Uterus (tissue), 4 donors: ENCODE results near the gene BCO2. TPM values are rescaled to one million over a fixed set of nuclear protein-coding genes. Genes with fewer than 3 reads are reported as not detected.
A peak's percentile ranks its signal among the peaks of the same experiment; 100 is the strongest.

ENCODE experiments used
- DNase-seq, 2 donors: peaks; one replicate each; pipeline ENCODE4 v3.0.0-alpha.2; 2019 to 2020
- H3K27ac ChIP-seq, 2 donors: fragments of 200-600 bp; sonication (generic); 1 replicate in 1 of 2; 2 replicates in 1 of 2; pipeline ENCODE4 v1.5.1; 2016 to 2018
- H3K27me3 ChIP-seq, 2 donors: fragments of 200-600 bp; sonication (generic); one replicate each; pipeline ENCODE4 v1.5.1; 2018 to 2019; ENCODE audit warnings: control low read depth in 1 of 2
- H3K36me3 ChIP-seq, 2 donors: fragments of 200-600 bp; sonication (generic); one replicate each; pipeline ENCODE4 v1.5.1; 2019; ENCODE audit warnings: control low read depth in 1 of 2
- H3K4me1 ChIP-seq, 2 donors: fragments of 200-600 bp; sonication (generic); one replicate each; pipeline ENCODE4 v1.5.1; 2018 to 2019; ENCODE audit warnings: control low read depth in 1 of 2
- H3K4me3 ChIP-seq, 2 donors: fragments of 200-600 bp; sonication (generic); 1 replicate in 1 of 2; 2 replicates in 1 of 2; pipeline ENCODE4 v1.5.1; 2018 to 2019; ENCODE audit warnings: mild to moderate bottlenecking in 1 of 2
- H3K9me3 ChIP-seq, 2 donors: fragments of 200-600 bp; sonication (generic); one replicate each; pipeline ENCODE4 v1.5.1; 2019; ENCODE audit warnings: control low read depth in 1 of 2
- POLR2A ChIP-seq, 2 donors: fragments of 450-650 bp; IDR thresholded peaks; one replicate each; pipeline ENCODE4 v1.6.1; 2016; ENCODE audit warnings: antibody characterized with exemption in 2 of 2, mild to moderate bottlenecking in 1 of 2, moderate library complexity in 1 of 2
- intact Hi-C: fragments of 100-400 bp; cut with DNase I; formaldehyde crosslinking; loops from one replicate; pipeline ENCODE4 v1.15.1; 2023; ENCODE audit warnings: low total_unique reads
- total RNA-seq, 4 donors: library from RNA; depleted of rRNA in 3 of 4; stranded (reverse); fragments of >200 nt in 3 of 4; gene quantifications; one replicate each; pipeline versions ENCODE4 v1.1.0 to v1.2.4, GENCODE V29; 2014 to 2023
- TF ChIP-seq, protein P1 (sequence below), 4 experiments: fragments of 200-600 bp in 2 of 4; fragments of 450-650 bp in 2 of 4; sonication (generic) in 2 of 4; IDR thresholded peaks; one replicate each; pipeline ENCODE4 v1.5.1; 2016 to 2019; ENCODE audit warnings: antibody characterized with exemption in 4 of 4, mild to moderate bottlenecking in 2 of 4, moderate library complexity in 1 of 4
- donor health status: DM: yes; HTN: yes; CAD: no.

The BCO2 gene
- total RNA-seq, 4 donors from 2014 or later: 4.6 to 15.3 (median 14.2) TPM

DNA sequence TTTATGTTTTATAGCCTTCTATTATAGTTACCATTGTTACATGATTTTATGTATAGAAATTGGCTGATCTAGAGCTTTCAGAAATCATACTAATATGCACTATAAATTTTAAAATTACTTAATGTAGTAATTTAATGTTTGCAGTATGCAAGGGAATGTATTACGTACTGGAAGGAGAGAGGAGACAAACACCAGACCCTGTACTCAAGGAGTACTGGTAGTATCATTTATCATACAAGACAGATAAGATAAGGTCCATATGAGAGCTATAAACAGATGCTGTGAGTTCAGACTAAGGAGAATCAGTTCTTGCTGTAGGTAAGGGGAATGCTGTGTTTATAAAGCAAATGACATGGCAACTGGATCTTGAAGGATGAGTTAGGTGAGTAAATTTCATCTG, 765 bp downstream of the BCO2 start:
- Histone ChIP-seq H3K4me3 (peak overlapping the region; percentile 15 to 16), H3K27ac (peak overlapping the region; percentile 69 to 75), H3K27me3 (no peaks in the 10 kb centered on the region), H3K36me3 (no peaks in the 10 kb centered on the region), H3K4me1 (no peaks in the 10 kb centered on the region), H3K9me3 (no peaks in the 10 kb centered on the region)
- no peak for TF ChIP-seq POLR2A (IDR thresholded peaks at IDR 0.05)
- TF ChIP-seq, protein P1, sequence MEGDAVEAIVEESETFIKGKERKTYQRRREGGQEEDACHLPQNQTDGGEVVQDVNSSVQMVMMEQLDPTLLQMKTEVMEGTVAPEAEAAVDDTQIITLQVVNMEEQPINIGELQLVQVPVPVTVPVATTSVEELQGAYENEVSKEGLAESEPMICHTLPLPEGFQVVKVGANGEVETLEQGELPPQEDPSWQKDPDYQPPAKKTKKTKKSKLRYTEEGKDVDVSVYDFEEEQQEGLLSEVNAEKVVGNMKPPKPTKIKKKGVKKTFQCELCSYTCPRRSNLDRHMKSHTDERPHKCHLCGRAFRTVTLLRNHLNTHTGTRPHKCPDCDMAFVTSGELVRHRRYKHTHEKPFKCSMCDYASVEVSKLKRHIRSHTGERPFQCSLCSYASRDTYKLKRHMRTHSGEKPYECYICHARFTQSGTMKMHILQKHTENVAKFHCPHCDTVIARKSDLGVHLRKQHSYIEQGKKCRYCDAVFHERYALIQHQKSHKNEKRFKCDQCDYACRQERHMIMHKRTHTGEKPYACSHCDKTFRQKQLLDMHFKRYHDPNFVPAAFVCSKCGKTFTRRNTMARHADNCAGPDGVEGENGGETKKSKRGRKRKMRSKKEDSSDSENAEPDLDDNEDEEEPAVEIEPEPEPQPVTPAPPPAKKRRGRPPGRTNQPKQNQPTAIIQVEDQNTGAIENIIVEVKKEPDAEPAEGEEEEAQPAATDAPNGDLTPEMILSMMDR (IDR thresholded peaks at IDR 0.05): no peak
- intact Hi-C loops: no loop called here
- no peak for DNase-seq

DNA sequence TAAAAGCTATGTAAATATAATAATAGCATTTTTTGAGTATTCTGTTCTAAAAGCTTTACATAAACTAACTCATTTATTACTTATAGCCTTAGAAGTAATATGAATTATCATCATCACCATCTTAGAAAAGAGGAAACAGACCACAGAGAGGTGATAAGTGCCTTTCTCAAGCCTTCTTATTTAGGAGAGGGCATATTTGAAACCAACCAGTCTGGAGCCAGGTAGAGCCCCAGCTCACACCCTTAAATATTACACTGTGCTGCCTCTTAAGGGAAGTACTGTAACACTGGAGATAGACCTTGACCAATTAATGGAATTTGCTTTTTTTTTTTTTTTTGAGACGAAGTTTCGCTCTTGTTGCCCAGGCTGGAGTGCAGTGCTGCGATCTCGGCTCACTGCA, 2.3 kb downstream of the BCO2 start:
- Histone ChIP-seq H3K4me1 (no peaks in the 10 kb centered on the region), H3K27ac (peak overlapping the region in 1 of 2 donors; percentile 14), H3K27me3 (no peaks in the 10 kb centered on the region), H3K4me3 (no peak overlapping the region), H3K36me3 (no peaks in the 10 kb centered on the region), H3K9me3 (no peaks in the 10 kb centered on the region)
- DNase-seq: no peak
- intact Hi-C loops: no loop called here
- TF ChIP-seq, protein P1 (IDR thresholded peaks at IDR 0.05): no peak
- TF ChIP-seq POLR2A (IDR thresholded peaks at IDR 0.05): no peak

DNA sequence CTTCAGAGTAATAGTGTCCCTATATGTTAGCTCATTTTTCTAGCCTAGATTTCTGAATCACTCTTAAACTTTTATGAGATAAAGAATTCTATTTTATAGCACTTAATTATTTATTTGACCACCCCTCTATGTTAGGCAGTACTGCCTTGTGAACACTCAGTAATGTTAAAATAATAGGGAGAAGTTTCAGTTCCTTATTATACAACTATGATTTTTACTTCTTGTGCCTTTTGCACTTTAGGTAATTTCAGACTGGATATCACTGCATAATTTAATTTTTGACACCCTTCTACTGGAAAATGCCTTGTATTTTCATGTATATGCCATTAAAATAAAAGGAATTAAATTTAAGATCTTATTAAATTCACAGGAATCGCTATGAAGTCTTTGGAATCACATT, 3.1 kb downstream of the BCO2 start:
- Histone ChIP-seq H3K4me1 (no peaks in the 10 kb centered on the region), H3K27me3 (no peaks in the 10 kb centered on the region), H3K27ac (no peak overlapping the region), H3K36me3 (no peaks in the 10 kb centered on the region), H3K4me3 (no peak overlapping the region), H3K9me3 (no peaks in the 10 kb centered on the region)
- DNase-seq: no peak
- intact Hi-C loops: no loop called here
- TF ChIP-seq POLR2A (IDR thresholded peaks at IDR 0.05): no peak
- TF ChIP-seq, protein P1 (IDR thresholded peaks at IDR 0.05): no peak

DNA sequence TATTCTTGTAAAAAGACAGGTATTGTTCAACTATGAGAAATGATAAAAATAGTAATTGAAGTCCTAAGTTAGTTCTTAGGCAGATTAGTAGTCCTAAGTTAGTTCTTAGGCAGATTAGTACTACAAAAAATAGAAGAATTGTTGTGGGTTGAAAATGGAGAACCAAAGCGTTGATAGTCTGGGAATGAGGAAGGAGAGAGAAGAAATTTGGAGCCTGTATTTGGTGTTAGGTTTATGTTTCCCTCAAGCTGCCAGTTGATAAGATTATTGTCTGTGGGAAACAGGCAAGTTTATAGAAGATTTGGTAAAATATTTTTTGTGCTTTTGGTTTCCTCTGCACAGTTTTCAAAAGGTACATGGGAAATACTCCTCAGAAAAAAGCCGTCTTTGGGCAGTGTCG, 3.6 kb downstream of the BCO2 start:
- no peak overlapping the region for H3K27ac ChIP-seq
- no peak overlapping the region for H3K4me3 ChIP-seq
- no peaks in the 10 kb centered on the region for H3K9me3 ChIP-seq
- intact Hi-C loops: no loop called here
- no peaks in the 10 kb centered on the region for H3K4me1 ChIP-seq
- H3K36me3 ChIP-seq: no peaks in the 10 kb centered on the region
- DNase-seq: no peak
- H3K27me3 ChIP-seq: no peaks in the 10 kb centered on the region
- TF ChIP-seq, protein P1 (IDR thresholded peaks at IDR 0.05): no peak
- no peak for TF ChIP-seq POLR2A (IDR thresholded peaks at IDR 0.05)

DNA sequence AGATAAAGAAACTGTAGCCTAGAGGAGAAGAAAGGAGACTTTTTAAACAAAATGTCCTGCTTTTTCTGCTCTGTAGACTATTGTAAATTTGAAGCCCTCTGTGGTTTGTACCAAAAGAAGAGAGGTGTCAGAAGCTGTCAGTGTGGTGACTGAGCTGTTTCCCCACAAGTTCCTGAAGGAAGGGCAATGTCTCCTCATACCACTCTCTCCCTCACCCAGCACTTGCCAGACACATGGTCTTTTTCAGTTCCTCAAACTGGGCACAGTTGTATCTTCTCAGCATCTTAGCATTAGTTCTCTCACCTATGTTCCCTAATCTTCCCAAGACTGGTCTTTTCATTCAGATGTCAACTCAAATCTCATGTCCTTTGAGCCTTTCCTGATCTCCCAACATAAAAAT, 4.3 kb downstream of the BCO2 start:
- Histone ChIP-seq H3K36me3 (no peaks in the 10 kb centered on the region), H3K27me3 (no peaks in the 10 kb centered on the region), H3K9me3 (no peaks in the 10 kb centered on the region), H3K27ac (no peak overlapping the region), H3K4me3 (no peak overlapping the region), H3K4me1 (no peaks in the 10 kb centered on the region)
- intact Hi-C loops: no loop called here
- no peak for DNase-seq
- TF ChIP-seq, protein P1 (IDR thresholded peaks at IDR 0.05): no peak
- TF ChIP-seq POLR2A (IDR thresholded peaks at IDR 0.05): no peak
